ENCODE results near the gene ULK1.

The ULK1 gene

GRCh38 chr12:131908092-131909080, 14.0 kb downstream of the ULK1 start:
- H3K27ac ChIP-seq: no peak overlapping the region
- DNase-seq (ENCODE audit: low read depth, low spot score): no peak
- H3K9me3 ChIP-seq (ENCODE audit: low read depth, low read length): no peaks in the 10 kb centered on the region
- H3K4me3 ChIP-seq: no peak overlapping the region
- H3K9ac ChIP-seq (ENCODE audit: insufficient read length): no peak overlapping the region
- peaks cover 30% of the 10 kb centered on the region for H3K36me3 ChIP-seq (ENCODE audit: insufficient read depth, low read length)
- no peak for TF ChIP-seq POLR2AphosphoS5 (IDR thresholded peaks at IDR 0.05; ENCODE audit: borderline replicate concordance, low read depth, low read length)
- TF ChIP-seq EZH2 (IDR thresholded peaks at IDR 0.05): no peak
- TF ChIP-seq FOXP2 (optimal IDR thresholded peaks at IDR 0.05; ENCODE audit: control extremely low read depth, extremely low read length, insufficient read depth): no peak

GRCh38 chr12:131909081-131909751, 14.8 kb downstream of the ULK1 start:
- Histone ChIP-seq H3K9me3 (ENCODE audit: low read depth, low read length) (no peaks in the 10 kb centered on the region), H3K9ac (ENCODE audit: insufficient read length) (no peak overlapping the region), H3K36me3 (ENCODE audit: insufficient read depth, low read length) (peaks cover 36% of the 10 kb centered on the region), H3K27ac (no peak overlapping the region), H3K4me3 (no peak overlapping the region)
- no peak for DNase-seq (ENCODE audit: low read depth, low spot score)
- no peak for TF ChIP-seq POLR2AphosphoS5 (IDR thresholded peaks at IDR 0.05; ENCODE audit: borderline replicate concordance, low read depth, low read length)
- TF ChIP-seq FOXP2 (optimal IDR thresholded peaks at IDR 0.05; ENCODE audit: control extremely low read depth, extremely low read length, insufficient read depth): no peak
- no peak for TF ChIP-seq EZH2 (IDR thresholded peaks at IDR 0.05)

GRCh38 chr12:131909752-131910219, 15.4 kb downstream of the ULK1 start:
- Histone ChIP-seq H3K36me3 (ENCODE audit: insufficient read depth, low read length) (peaks cover 41% of the 10 kb centered on the region), H3K9me3 (ENCODE audit: low read depth, low read length) (no peaks in the 10 kb centered on the region), H3K4me3 (no peak overlapping the region), H3K27ac (no peak overlapping the region), H3K9ac (ENCODE audit: insufficient read length) (no peak overlapping the region)
- TF ChIP-seq FOXP2 (optimal IDR thresholded peaks at IDR 0.05; ENCODE audit: control extremely low read depth, extremely low read length, insufficient read depth) (no peak), EZH2 (IDR thresholded peaks at IDR 0.05) (no peak), POLR2AphosphoS5 (IDR thresholded peaks at IDR 0.05; ENCODE audit: borderline replicate concordance, low read depth, low read length) (no peak)
- no peak for DNase-seq (ENCODE audit: low read depth, low spot score)

GRCh38 chr12:131910302-131911027, 16.0 kb downstream of the ULK1 start:
- Histone ChIP-seq H3K9me3 (ENCODE audit: low read depth, low read length) (no peaks in the 10 kb centered on the region), H3K36me3 (ENCODE audit: insufficient read depth, low read length) (peaks cover 48% of the 10 kb centered on the region), H3K4me3 (no peak overlapping the region), H3K27ac (no peak overlapping the region), H3K9ac (ENCODE audit: insufficient read length) (no peak overlapping the region)
- no peak for TF ChIP-seq FOXP2 (optimal IDR thresholded peaks at IDR 0.05; ENCODE audit: control extremely low read depth, extremely low read length, insufficient read depth)
- TF ChIP-seq EZH2 (IDR thresholded peaks at IDR 0.05): no peak
- TF ChIP-seq POLR2AphosphoS5 (IDR thresholded peaks at IDR 0.05; ENCODE audit: borderline replicate concordance, low read depth, low read length): no peak
- DNase-seq (ENCODE audit: low read depth, low spot score): no peak

- TF ChIP-seq POLR2AphosphoS5 (IDR thresholded peaks at IDR 0.05; ENCODE audit: borderline replicate concordance, low read depth, low read length) (no peak), EZH2 (IDR thresholded peaks at IDR 0.05) (no peak), FOXP2 (optimal IDR thresholded peaks at IDR 0.05; ENCODE audit: control extremely low read depth, extremely low read length, insufficient read depth) (no peak)
- Histone ChIP-seq H3K9ac (ENCODE audit: insufficient read length) (no peak overlapping the region), H3K9me3 (ENCODE audit: low read depth, low read length) (no peaks in the 10 kb centered on the region), H3K36me3 (ENCODE audit: insufficient read depth, low read length) (peaks cover 53% of the 10 kb centered on the region), H3K27ac (no peak overlapping the region), H3K4me3 (no peak overlapping the region)
- DNase-seq (ENCODE audit: low read depth, low spot score): no peak
Measured at GRCh38 chr12:131911028-131911650, 16.7 kb downstream of the ULK1 start.

- H3K9ac ChIP-seq (ENCODE audit: insufficient read length): no peak overlapping the region
- no peak for TF ChIP-seq FOXP2 (optimal IDR thresholded peaks at IDR 0.05; ENCODE audit: control extremely low read depth, extremely low read length, insufficient read depth)
- no peak for TF ChIP-seq POLR2AphosphoS5 (IDR thresholded peaks at IDR 0.05; ENCODE audit: borderline replicate concordance, low read depth, low read length)
- H3K27ac ChIP-seq: no peak overlapping the region
- no peaks in the 10 kb centered on the region for H3K9me3 ChIP-seq (ENCODE audit: low read depth, low read length)
- peaks cover 58% of the 10 kb centered on the region for H3K36me3 ChIP-seq (ENCODE audit: insufficient read depth, low read length)
- DNase-seq (ENCODE audit: low read depth, low spot score): no peak
- H3K4me3 ChIP-seq: no peak overlapping the region
Measured at GRCh38 chr12:131911851-131912477, 17.5 kb downstream of the ULK1 start.

- Histone ChIP-seq H3K9me3 (ENCODE audit: low read depth, low read length) (no peaks in the 10 kb centered on the region), H3K9ac (ENCODE audit: insufficient read length) (no peak overlapping the region), H3K27ac (no peak overlapping the region), H3K4me3 (no peak overlapping the region), H3K36me3 (ENCODE audit: insufficient read depth, low read length) (peaks cover 58% of the 10 kb centered on the region)
- TF ChIP-seq FOXP2 (optimal IDR thresholded peaks at IDR 0.05; ENCODE audit: control extremely low read depth, extremely low read length, insufficient read depth): no peak
- no peak for TF ChIP-seq EZH2 (IDR thresholded peaks at IDR 0.05)
- TF ChIP-seq POLR2AphosphoS5 (IDR thresholded peaks at IDR 0.05; ENCODE audit: borderline replicate concordance, low read depth, low read length): no peak
- no peak for DNase-seq (ENCODE audit: low read depth, low spot score)
Measured at GRCh38 chr12:131912518-131913274, 18.3 kb downstream of the ULK1 start.
